ENCODE results near the gene RPS6KC1. TPM values are rescaled to one million over a fixed set of nuclear protein-coding genes. Genes with fewer than 3 reads are reported as not detected.

RPS6KC1 gene
- 10 to 100 TPM; 55.5 to 60.2 TPM for total RNA-seq
- 32.2 TPM for polyA plus RNA-seq (ENCODE audit: insufficient read depth, low read depth, low replicate concordance)
- long read RNA-seq, donor 1, full-length matches to known transcripts = 5 of 14 reads
- long read RNA-seq, donor 1, partial matches to known transcripts = 9 of 14 reads
- long read RNA-seq, donor 1, other reads (novel, unspliced or antisense) = 0 of 14 reads
- long read RNA-seq, donor 2, full-length matches to known transcripts = 3 of 3 reads
- long read RNA-seq, donor 2, partial matches to known transcripts = 0 of 3 reads
- long read RNA-seq, donor 2, other reads (novel, unspliced or antisense) = 0 of 3 reads

GRCh38 chr1:213051127-213051880 is at the start of gene RPS6KC1:
Gene RPS6KC1 (plus strand): TSS chr1:213051241. CDS start chr1:213051405, 164 bp downstream.
- H3K9me3 ChIP-seq = no peaks in the 10 kb centered on the region
- peak within 1 kb of the TSS; percentile 75 to 81 for H3K4me3 ChIP-seq
- TF ChIP-seq CTCF (IDR thresholded peaks at IDR 0.05) = no peak
- TF ChIP-seq POLR2A (IDR thresholded peaks at IDR 0.05) = no peak
- 0 to 1% methylated on average over 7 to 28 of the region's 42 CpGs for WGBS, 2 donors
- no peaks in the 10 kb centered on the region for H3K36me3 ChIP-seq (ENCODE audit: low read depth, missing control alignments)
- intact Hi-C loops (cut with DNase I; ENCODE audit: low total_unique reads) = no loop called here
- peak within 1 kb of the TSS; percentile 35 to 88 for H3K27ac ChIP-seq
- peaks cover 8% of the 10 kb centered on the region for H3K4me1 ChIP-seq
- no peaks in the 10 kb centered on the region for H3K27me3 ChIP-seq
- peak; percentile 92 for DNase-seq

DNA sequence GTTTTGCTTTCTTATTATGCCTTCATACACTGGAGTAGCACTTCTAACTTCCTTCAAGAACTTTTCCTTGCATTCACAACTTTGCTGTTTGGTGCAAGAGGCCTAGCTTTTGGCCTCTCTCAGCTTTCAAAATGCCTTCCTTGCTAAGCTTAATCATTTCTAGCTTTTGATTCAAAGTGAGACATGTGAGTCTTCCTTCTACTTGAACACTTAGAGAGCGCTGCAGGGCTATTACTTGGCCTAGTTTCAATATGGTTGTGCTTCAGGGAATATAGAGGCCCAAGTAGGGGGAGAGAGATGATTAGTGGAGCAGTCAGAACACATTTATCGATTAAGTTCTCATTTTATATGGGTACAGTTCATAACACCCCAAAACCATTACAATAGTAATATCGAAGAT is 47.8 kb upstream of the RPS6KC1 start:
- no peak overlapping the region for H3K27ac ChIP-seq
- TF ChIP-seq POLR2A (IDR thresholded peaks at IDR 0.05) (no peak), CTCF (IDR thresholded peaks at IDR 0.05) (no peak)
- no peaks in the 10 kb centered on the region for H3K27me3 ChIP-seq
- no peak for DNase-seq
- no peaks in the 10 kb centered on the region for H3K4me1 ChIP-seq
- no peaks in the 10 kb centered on the region for H3K36me3 ChIP-seq (ENCODE audit: low read depth, missing control alignments)
- no peak overlapping the region for H3K4me3 ChIP-seq
- 89 to 97% methylated on average over 3 of the region's 3 CpGs for WGBS, 2 donors
- intact Hi-C loops (cut with DNase I; ENCODE audit: low total_unique reads) = no loop called here
- no peaks in the 10 kb centered on the region for H3K9me3 ChIP-seq

- no peaks in the 10 kb centered on the region for H3K27me3 ChIP-seq
- H3K27ac ChIP-seq = no peak overlapping the region
- H3K9me3 ChIP-seq = no peaks in the 10 kb centered on the region
- H3K4me1 ChIP-seq = peaks cover 3% of the 10 kb centered on the region
- intact Hi-C loops (cut with DNase I; ENCODE audit: low total_unique reads) = no loop called here
- no peak overlapping the region for H3K4me3 ChIP-seq
- no peaks in the 10 kb centered on the region for H3K36me3 ChIP-seq (ENCODE audit: low read depth, missing control alignments)
- 83 to 91% methylated on average over 2 of the region's 2 CpGs for WGBS, 2 donors
- DNase-seq = no peak
- TF ChIP-seq POLR2A (IDR thresholded peaks at IDR 0.05) = no peak
- no peak for TF ChIP-seq CTCF (IDR thresholded peaks at IDR 0.05)
These were observed 42.5 kb upstream of the RPS6KC1 start for GRCh38 chr1:213008564-213008963.

- peaks cover 13% of the 10 kb centered on the region for H3K4me1 ChIP-seq
- H3K27ac ChIP-seq = peak overlapping the region; percentile 89 to 91
- H3K9me3 ChIP-seq = no peaks in the 10 kb centered on the region
- intact Hi-C loops (cut with DNase I; ENCODE audit: low total_unique reads) = no loop called here
- 9 to 12% methylated on average over 7 of the region's 7 CpGs for WGBS, 2 donors
- no peaks in the 10 kb centered on the region for H3K27me3 ChIP-seq
- H3K4me3 ChIP-seq = peak overlapping the region; percentile 82 to 98
- DNase-seq = peak; percentile 26
- TF ChIP-seq POLR2A (IDR thresholded peaks at IDR 0.05) (no peak), CTCF (IDR thresholded peaks at IDR 0.05) (no peak)
- H3K36me3 ChIP-seq (ENCODE audit: low read depth, missing control alignments) = no peaks in the 10 kb centered on the region
These were observed 36.4 kb upstream of the RPS6KC1 start for GRCh38 chr1:213014642-213015041.
